Measurements from ENCODE around the gene EIF2S2. TPM values are rescaled to one million over a fixed set of nuclear protein-coding genes. Genes with fewer than 3 reads are reported as not detected.

Gene EIF2S2
- total RNA-seq, 4 donors from 2014 or later: 44.4 to 65.6 (median 56.8) TPM

DNA sequence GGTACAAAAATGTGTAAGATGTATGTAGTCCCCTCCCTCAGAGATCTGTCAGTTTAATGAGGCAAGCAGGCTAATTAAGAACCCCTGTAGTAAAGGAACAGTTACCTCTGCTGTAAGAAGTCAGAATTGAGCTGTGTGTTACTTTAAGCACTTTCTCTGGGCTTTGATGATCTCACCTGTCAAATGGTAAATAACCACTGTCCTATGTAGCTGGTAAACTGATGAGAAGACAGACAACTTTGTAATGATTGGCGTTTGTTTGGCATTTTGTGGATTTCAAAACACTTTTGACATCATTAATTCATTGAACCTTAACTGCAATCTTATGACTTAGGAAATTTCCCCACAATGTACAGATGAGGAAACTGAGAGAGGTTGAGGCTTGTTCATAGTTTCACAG lies 62.7 kb downstream of the EIF2S2 start:
- H3K4me3 ChIP-seq: no peak overlapping the region
- no peak for ATAC-seq
- H3K27me3 ChIP-seq: no peaks in the 10 kb centered on the region
- H3K36me3 ChIP-seq: no peaks in the 10 kb centered on the region
- TF ChIP-seq, protein P1, sequence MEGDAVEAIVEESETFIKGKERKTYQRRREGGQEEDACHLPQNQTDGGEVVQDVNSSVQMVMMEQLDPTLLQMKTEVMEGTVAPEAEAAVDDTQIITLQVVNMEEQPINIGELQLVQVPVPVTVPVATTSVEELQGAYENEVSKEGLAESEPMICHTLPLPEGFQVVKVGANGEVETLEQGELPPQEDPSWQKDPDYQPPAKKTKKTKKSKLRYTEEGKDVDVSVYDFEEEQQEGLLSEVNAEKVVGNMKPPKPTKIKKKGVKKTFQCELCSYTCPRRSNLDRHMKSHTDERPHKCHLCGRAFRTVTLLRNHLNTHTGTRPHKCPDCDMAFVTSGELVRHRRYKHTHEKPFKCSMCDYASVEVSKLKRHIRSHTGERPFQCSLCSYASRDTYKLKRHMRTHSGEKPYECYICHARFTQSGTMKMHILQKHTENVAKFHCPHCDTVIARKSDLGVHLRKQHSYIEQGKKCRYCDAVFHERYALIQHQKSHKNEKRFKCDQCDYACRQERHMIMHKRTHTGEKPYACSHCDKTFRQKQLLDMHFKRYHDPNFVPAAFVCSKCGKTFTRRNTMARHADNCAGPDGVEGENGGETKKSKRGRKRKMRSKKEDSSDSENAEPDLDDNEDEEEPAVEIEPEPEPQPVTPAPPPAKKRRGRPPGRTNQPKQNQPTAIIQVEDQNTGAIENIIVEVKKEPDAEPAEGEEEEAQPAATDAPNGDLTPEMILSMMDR (IDR thresholded peaks at IDR 0.05): no peak
- TF ChIP-seq POLR2A (IDR thresholded peaks at IDR 0.05): no peak
- no peak for TF ChIP-seq POLR2AphosphoS5 (IDR thresholded peaks at IDR 0.05)
- TF ChIP-seq EP300 (IDR thresholded peaks at IDR 0.05): no peak
- H3K9me3 ChIP-seq: no peaks in the 10 kb centered on the region
- H3K4me1 ChIP-seq: peaks cover 0 to 89% (median 26%) of the 10 kb centered on the region in 3 donors
- WGBS, 2 donors (ENCODE audit: low coverage in 1 of 2): 88 to 100% methylated on average over 1 of the region's 1 CpG
- no peak overlapping the region for H3K27ac ChIP-seq

DNA sequence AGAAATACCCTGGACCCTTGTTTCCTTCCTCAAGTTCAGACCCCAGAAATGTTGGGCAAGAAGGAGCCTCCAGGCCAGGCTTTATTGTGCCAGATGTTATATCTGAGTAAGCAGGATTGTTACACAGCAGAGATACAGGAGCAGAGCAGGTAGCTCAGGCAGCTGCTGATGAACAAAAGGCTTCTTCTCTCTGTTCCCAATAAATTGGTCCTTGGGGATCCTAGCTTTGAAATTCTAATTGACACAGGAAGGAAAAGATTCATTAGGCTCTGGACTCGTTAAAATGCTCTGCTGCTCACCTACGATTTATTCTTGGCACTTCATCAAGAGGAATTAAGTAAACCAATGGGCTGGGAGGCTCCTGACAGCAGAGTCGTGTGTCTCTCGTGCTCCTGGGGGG lies 64.1 kb downstream of the EIF2S2 start:
- 62 to 100% methylated on average over 1 to 4 of the region's 4 CpGs for WGBS, 2 donors (ENCODE audit: low coverage in 1 of 2)
- Histone ChIP-seq H3K4me3 (no peak overlapping the region), H3K36me3 (no peaks in the 10 kb centered on the region), H3K4me1 (peaks cover 0 to 92% (median 32%) of the 10 kb centered on the region in 3 donors), H3K9me3 (no peaks in the 10 kb centered on the region), H3K27me3 (no peaks in the 10 kb centered on the region), H3K27ac (no peak overlapping the region)
- TF ChIP-seq, protein P1 (IDR thresholded peaks at IDR 0.05): no peak
- TF ChIP-seq EP300 (IDR thresholded peaks at IDR 0.05): no peak
- TF ChIP-seq POLR2AphosphoS5 (IDR thresholded peaks at IDR 0.05): no peak
- TF ChIP-seq POLR2A (IDR thresholded peaks at IDR 0.05): no peak
- ATAC-seq: no peak

DNA sequence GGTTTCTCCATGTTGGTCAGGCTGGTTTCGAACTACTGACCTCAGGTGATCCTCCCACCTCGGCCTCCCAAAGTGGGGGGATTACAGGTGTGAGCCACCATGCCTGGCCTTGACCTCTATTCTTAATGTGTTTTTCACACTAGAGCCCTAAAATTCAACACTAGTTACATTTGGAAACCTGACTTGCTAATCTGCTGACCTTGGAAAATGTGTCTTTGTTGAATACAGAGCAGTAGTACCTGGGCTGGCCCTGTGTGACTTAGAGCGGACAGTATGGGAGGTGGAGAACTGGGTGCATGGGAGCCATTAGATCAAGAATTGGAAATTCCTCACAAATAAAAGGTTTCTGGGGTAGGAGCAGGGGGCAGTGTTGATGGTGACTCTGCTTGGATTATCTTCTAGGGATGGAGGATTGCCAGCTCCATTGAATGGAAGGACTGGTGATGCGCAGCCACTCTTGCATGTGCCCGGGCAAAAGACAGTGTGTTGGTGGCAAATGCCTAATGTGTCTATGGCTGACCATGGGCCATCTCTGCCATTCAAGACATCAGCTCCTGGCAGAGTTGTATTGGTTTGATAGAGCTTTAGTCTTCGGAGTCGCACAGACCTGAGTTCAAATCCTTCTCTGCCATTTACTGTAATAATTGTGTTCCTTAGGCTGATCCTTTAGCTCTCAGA lies 64.9 kb downstream of the EIF2S2 start:
- no peaks in the 10 kb centered on the region for H3K36me3 ChIP-seq
- no peak overlapping the region for H3K4me3 ChIP-seq
- WGBS, 2 donors (ENCODE audit: low coverage in 1 of 2): 100% methylated on average over 2 to 4 of the region's 7 CpGs
- TF ChIP-seq POLR2A (IDR thresholded peaks at IDR 0.05): no peak
- TF ChIP-seq, protein P1 (IDR thresholded peaks at IDR 0.05): no peak
- ATAC-seq: no peak
- H3K27me3 ChIP-seq: no peaks in the 10 kb centered on the region
- H3K27ac ChIP-seq: no peak overlapping the region
- peaks cover 0 to 92% (median 34%) of the 10 kb centered on the region in 3 donors for H3K4me1 ChIP-seq
- no peaks in the 10 kb centered on the region for H3K9me3 ChIP-seq

DNA sequence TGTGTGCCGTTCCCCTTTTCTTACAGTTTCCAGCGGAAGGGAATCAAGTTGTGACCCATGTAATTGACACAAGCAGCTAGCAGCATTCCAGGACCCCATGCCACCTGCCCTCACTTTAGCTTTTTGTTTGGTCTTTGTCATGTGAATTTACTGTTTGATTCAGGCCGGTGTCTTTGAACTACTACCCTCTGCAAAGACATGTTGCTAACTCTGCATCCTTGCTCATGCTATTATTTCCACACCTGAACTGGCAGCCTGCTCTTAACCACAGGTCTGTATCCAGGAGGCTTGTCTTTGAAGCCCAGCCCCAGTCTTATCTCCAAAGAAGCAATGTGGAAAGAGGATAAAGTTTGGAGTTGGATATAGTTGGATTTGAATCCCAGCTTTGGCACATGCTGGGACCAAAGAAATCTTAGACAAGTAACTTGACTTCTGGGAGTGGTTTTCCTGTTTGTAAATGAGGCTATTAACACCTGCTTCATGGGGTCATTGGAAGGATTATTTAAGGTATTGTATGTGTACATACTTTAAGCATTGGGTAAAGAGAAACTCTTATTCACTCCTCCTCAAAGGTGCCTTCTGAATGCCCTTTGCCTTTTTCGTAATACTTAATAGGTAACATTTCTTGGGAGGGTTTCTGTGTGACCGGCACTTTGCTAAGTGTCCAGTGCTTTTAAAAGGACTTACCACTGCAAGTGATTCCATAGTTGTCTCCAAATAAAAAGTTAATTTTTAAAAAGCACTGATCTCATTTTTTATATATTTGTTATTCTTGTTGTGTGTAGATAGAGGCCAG lies 65.9 kb downstream of the EIF2S2 start:
- ATAC-seq: no peak
- H3K36me3 ChIP-seq: no peaks in the 10 kb centered on the region
- 93 to 94% methylated on average over 5 of the region's 5 CpGs for WGBS, 2 donors (ENCODE audit: low coverage in 1 of 2)
- H3K27ac ChIP-seq: no peak overlapping the region
- no peak overlapping the region for H3K4me3 ChIP-seq
- H3K4me1 ChIP-seq: peaks cover 0 to 94% (median 27%) of the 10 kb centered on the region in 3 donors
- no peaks in the 10 kb centered on the region for H3K9me3 ChIP-seq
- H3K27me3 ChIP-seq: no peaks in the 10 kb centered on the region
- TF ChIP-seq POLR2A (IDR thresholded peaks at IDR 0.05) (no peak), EP300 (IDR thresholded peaks at IDR 0.05) (no peak), POLR2AphosphoS5 (IDR thresholded peaks at IDR 0.05) (no peak)
- TF ChIP-seq, protein P1 (IDR thresholded peaks at IDR 0.05): no peak

Measured in gastroesophageal sphincter (tissue), 4 donors.